Neural cell (in vitro differentiated cells): ENCODE measurements around the gene ST3GAL4.

Experiments
- EP300 ChIP-seq: fragments of 450-650 bp; conservative IDR thresholded peaks from 2 replicates; pipeline ENCODE4 v1.6.1; 2014; ENCODE audit warnings: antibody characterized with exemption, mild to moderate bottlenecking, moderate library complexity; ENCODE audit not compliant: poor library complexity, severe bottlenecking
- EZH2 ChIP-seq: fragments of 200-600, 300-800 bp; shearing (Covaris generic), sonication (generic); IDR thresholded peaks from 2 replicates; pipeline ENCODE4 v1.6.1; 2014; ENCODE audit warnings: antibody characterized with exemption, low read length, borderline replicate concordance, mild to moderate bottlenecking; ENCODE audit not compliant: insufficient read depth, poor library complexity, severe bottlenecking
- POLR2AphosphoS5 ChIP-seq: IDR thresholded peaks from 2 replicates; pipeline ENCODE4 v1.6.1; 2012
- RAD21 ChIP-seq: fragments of 450-650 bp; conservative IDR thresholded peaks from 2 replicates; pipeline ENCODE4 v1.6.1; 2014; ENCODE audit warnings: antibody characterized with exemption, mild to moderate bottlenecking, moderate library complexity
- TF ChIP-seq, protein P1 (sequence below): fragments of 450-650 bp; IDR thresholded peaks from 2 replicates; pipeline ENCODE4 v1.5.1; 2014; ENCODE audit warnings: antibody characterized with exemption, mild to moderate bottlenecking, moderate library complexity; ENCODE audit not compliant: poor library complexity, severe bottlenecking
- TF ChIP-seq, protein P2 (sequence below): IDR thresholded peaks from 2 replicates; pipeline ENCODE4 v1.6.1; 2012; ENCODE audit warnings: borderline replicate concordance

DNA sequence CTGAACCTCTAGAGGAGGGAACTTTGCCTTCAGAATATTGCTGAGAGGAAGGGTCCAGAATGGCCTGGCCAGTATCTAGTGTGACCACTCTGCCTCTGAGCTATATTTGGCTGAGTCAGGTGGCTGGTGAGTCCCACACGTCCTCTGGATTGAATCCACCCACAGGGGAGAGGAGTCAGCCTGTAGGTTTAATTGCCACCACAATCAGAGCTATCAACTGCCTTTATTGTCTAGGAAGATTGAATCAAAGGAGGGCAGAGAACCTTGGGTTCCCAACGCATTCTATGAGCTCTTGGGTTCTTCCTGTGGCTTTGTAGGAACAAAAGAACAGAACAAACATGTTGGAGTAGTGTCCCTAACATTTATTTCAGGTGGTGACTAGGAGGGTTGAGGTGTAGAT lies 67.7 kb downstream of the ST3GAL4 start:
- TF ChIP-seq RAD21 (no peak), POLR2AphosphoS5 (no peak), EP300 (no peak), EZH2 (no peak)
- TF ChIP-seq, protein P1, sequence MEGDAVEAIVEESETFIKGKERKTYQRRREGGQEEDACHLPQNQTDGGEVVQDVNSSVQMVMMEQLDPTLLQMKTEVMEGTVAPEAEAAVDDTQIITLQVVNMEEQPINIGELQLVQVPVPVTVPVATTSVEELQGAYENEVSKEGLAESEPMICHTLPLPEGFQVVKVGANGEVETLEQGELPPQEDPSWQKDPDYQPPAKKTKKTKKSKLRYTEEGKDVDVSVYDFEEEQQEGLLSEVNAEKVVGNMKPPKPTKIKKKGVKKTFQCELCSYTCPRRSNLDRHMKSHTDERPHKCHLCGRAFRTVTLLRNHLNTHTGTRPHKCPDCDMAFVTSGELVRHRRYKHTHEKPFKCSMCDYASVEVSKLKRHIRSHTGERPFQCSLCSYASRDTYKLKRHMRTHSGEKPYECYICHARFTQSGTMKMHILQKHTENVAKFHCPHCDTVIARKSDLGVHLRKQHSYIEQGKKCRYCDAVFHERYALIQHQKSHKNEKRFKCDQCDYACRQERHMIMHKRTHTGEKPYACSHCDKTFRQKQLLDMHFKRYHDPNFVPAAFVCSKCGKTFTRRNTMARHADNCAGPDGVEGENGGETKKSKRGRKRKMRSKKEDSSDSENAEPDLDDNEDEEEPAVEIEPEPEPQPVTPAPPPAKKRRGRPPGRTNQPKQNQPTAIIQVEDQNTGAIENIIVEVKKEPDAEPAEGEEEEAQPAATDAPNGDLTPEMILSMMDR = no peak
- TF ChIP-seq, protein P2, sequence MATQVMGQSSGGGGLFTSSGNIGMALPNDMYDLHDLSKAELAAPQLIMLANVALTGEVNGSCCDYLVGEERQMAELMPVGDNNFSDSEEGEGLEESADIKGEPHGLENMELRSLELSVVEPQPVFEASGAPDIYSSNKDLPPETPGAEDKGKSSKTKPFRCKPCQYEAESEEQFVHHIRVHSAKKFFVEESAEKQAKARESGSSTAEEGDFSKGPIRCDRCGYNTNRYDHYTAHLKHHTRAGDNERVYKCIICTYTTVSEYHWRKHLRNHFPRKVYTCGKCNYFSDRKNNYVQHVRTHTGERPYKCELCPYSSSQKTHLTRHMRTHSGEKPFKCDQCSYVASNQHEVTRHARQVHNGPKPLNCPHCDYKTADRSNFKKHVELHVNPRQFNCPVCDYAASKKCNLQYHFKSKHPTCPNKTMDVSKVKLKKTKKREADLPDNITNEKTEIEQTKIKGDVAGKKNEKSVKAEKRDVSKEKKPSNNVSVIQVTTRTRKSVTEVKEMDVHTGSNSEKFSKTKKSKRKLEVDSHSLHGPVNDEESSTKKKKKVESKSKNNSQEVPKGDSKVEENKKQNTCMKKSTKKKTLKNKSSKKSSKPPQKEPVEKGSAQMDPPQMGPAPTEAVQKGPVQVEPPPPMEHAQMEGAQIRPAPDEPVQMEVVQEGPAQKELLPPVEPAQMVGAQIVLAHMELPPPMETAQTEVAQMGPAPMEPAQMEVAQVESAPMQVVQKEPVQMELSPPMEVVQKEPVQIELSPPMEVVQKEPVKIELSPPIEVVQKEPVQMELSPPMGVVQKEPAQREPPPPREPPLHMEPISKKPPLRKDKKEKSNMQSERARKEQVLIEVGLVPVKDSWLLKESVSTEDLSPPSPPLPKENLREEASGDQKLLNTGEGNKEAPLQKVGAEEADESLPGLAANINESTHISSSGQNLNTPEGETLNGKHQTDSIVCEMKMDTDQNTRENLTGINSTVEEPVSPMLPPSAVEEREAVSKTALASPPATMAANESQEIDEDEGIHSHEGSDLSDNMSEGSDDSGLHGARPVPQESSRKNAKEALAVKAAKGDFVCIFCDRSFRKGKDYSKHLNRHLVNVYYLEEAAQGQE = no peak
